Right lung (tissue), 5 donors: Measurements from ENCODE around the gene HS3ST3B1. TPM values are rescaled to one million over a fixed set of nuclear protein-coding genes. Genes with fewer than 3 reads are reported as not detected.

Experiments
- polyA plus RNA-seq, 5 donors: library from polyadenylated mRNA; unstranded; fragments of 120-200 nt; gene quantifications; one replicate each; pipeline versions ENCODE4 v1.2.1 to v1.2.3, GENCODE V29; 2013; ENCODE audit warnings: inconsistent platforms in 1 of 5, low replicate concordance in 1 of 5; ENCODE audit not compliant: insufficient read length in 5 of 5, insufficient read depth in 1 of 5

The HS3ST3B1 gene
- polyA plus RNA-seq, 5 donors, result 1.5 to 2.7 (median 1.8) TPM

Other genes starting within 250 kb of the HS3ST3B1 start
- gene COX10, start 231.6 kb upstream of the HS3ST3B1 start, polyA plus RNA-seq, result 10 to 100 TPM; 10.5 to 12.2 (median 11.4) TPM
- 1 to 10 TPM in 3 of 5 donors, under 1 TPM in 2; 0.73 to 1.3 (median 1.0) TPM for gene CDRT15, start 64.2 kb upstream of the HS3ST3B1 start, polyA plus RNA-seq